Tibial nerve (tissue), 4 donors: ENCODE measurements around the gene NUCB2. TPM values are rescaled to one million over a fixed set of nuclear protein-coding genes. Genes with fewer than 3 reads are reported as not detected.
"Not testable (repeated sequence)": the region's sequence is repeated elsewhere in the genome, so short reads cannot be mapped to it uniquely, and the experiment has no call there.

ENCODE experiments used
- DNase-seq, 2 donors: peaks; one replicate each; pipeline ENCODE4 v3.0.0-alpha.2; 2019; ENCODE audit warnings: low spot score in 2 of 2
- H3K27ac ChIP-seq, 4 donors: fragments of 200-600 bp; sonication (generic) in 3 of 4; one replicate each; pipeline ENCODE4 v1.5.1; 2017 to 2019; ENCODE audit warnings: mild to moderate bottlenecking in 1 of 4
- H3K27me3 ChIP-seq, 2 donors: fragments of 200-600 bp; sonication (generic) in 1 of 2; one replicate each; pipeline versions ENCODE4 v1.5.1 to v1.6.0; 2017 to 2019
- H3K36me3 ChIP-seq, 3 donors: fragments of 200-600 bp; sonication (generic); one replicate each; pipeline ENCODE4 v1.5.1; 2018 to 2019
- H3K4me1 ChIP-seq, 4 donors: fragments of 200-600 bp; sonication (generic) in 3 of 4; one replicate each; pipeline ENCODE4 v1.5.1; 2017 to 2019
- H3K4me3 ChIP-seq, 4 donors: fragments of 200-600 bp; sonication (generic) in 3 of 4; one replicate each; pipeline ENCODE4 v1.5.1; 2017 to 2019; ENCODE audit warnings: mild to moderate bottlenecking in 1 of 4, moderate library complexity in 1 of 4
- H3K9me3 ChIP-seq, 4 donors: fragments of 200-600 bp; sonication (generic) in 3 of 4; one replicate each; pipeline ENCODE4 v1.5.1; 2017 to 2019
- EP300 ChIP-seq, 2 donors: sonication (generic); formaldehyde crosslinking; IDR thresholded peaks; one replicate each; pipeline ENCODE4 v1.6.1; 2017; ENCODE audit warnings: antibody characterized with exemption in 2 of 2, mild to moderate bottlenecking in 1 of 2
- POLR2A ChIP-seq, 2 donors: fragments of 450-650 bp; IDR thresholded peaks; one replicate each; pipeline ENCODE4 v1.6.1; 2017; ENCODE audit warnings: antibody characterized with exemption in 2 of 2, mild to moderate bottlenecking in 2 of 2, moderate library complexity in 2 of 2
- WGBS, 2 donors: methylation state at CpG; one replicate each; pipeline ENCODE4 v1.1.5; 2018; 5-methylcytosine and 5-hydroxymethylcytosine counted together
- total RNA-seq, 4 donors: library from RNA; depleted of rRNA; stranded (reverse); fragments of >200 nt; gene quantifications; one replicate each; pipeline ENCODE4 v1.1.0, GENCODE V29; 2016
- TF ChIP-seq, protein P1 (sequence below), 5 experiments: fragments of 200-600 bp in 3 of 5; fragments of 450-650 bp in 2 of 5; sonication (generic) in 3 of 5; IDR thresholded peaks; one replicate each; pipeline ENCODE4 v1.5.1; 2016 to 2019; ENCODE audit warnings: antibody characterized with exemption in 5 of 5, mild to moderate bottlenecking in 3 of 5, moderate library complexity in 2 of 5

NUCB2 gene
- total RNA-seq, 4 donors from 2014 or later: 29.1 to 45.4 (median 36.0) TPM

DNA sequence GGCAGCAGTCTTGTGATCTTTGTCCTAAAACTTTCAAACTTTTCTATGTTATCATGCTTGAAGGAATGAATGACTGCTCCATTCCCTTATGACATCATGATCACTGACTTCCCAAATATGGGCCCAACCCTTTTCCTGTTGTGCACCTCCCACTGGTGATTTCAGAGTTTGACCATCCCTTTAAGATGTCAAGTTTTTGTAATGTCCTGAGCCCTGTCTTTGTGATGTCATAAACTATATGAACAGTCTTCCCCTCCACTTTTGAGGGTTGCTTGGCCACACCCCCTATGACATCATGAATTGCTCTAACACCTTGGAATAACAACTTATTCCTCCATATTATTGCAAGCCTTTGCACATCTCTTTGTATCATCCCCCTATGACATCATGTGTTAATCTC, 16.5 kb upstream of the NUCB2 start:
- Histone ChIP-seq H3K9me3 (no peaks in the 10 kb centered on the region), H3K4me1 (no peaks in the 10 kb centered on the region), H3K27me3 (no peaks in the 10 kb centered on the region), H3K4me3 (no peak overlapping the region), H3K27ac (no peak overlapping the region), H3K36me3 (no peaks in the 10 kb centered on the region)
- TF ChIP-seq EP300 (IDR thresholded peaks at IDR 0.05) (no peak), POLR2A (IDR thresholded peaks at IDR 0.05) (no peak)
- TF ChIP-seq, protein P1, sequence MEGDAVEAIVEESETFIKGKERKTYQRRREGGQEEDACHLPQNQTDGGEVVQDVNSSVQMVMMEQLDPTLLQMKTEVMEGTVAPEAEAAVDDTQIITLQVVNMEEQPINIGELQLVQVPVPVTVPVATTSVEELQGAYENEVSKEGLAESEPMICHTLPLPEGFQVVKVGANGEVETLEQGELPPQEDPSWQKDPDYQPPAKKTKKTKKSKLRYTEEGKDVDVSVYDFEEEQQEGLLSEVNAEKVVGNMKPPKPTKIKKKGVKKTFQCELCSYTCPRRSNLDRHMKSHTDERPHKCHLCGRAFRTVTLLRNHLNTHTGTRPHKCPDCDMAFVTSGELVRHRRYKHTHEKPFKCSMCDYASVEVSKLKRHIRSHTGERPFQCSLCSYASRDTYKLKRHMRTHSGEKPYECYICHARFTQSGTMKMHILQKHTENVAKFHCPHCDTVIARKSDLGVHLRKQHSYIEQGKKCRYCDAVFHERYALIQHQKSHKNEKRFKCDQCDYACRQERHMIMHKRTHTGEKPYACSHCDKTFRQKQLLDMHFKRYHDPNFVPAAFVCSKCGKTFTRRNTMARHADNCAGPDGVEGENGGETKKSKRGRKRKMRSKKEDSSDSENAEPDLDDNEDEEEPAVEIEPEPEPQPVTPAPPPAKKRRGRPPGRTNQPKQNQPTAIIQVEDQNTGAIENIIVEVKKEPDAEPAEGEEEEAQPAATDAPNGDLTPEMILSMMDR (IDR thresholded peaks at IDR 0.05): no peak
- DNase-seq: no peak

DNA sequence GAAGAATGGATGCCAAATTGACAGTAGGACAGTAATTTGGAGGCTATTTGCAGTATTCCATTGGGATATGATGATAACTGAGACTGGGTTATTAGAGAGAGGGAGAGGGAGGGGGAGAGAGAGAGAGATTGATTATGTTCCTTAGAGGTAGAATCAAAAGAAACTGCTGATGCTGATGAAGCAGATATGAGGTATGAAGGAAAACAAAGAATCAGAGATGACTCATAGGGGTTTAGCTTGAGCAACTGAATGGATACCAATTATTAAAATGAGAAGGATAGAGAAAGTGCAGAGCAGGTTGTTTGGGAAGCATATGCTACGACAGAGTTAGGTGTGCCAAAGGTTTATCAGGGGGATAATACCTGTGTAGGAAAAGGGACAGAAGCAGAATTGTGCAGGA, 12.8 kb upstream of the NUCB2 start:
- H3K4me3 ChIP-seq: no peak overlapping the region
- no peaks in the 10 kb centered on the region for H3K4me1 ChIP-seq
- WGBS, 2 donors: 66 to 83% methylated on average over 1 of the region's 1 CpG
- H3K27ac ChIP-seq: no peak overlapping the region
- no peak for DNase-seq
- no peaks in the 10 kb centered on the region for H3K36me3 ChIP-seq
- H3K9me3 ChIP-seq: no peaks in the 10 kb centered on the region
- TF ChIP-seq EP300 (IDR thresholded peaks at IDR 0.05) (no peak), POLR2A (IDR thresholded peaks at IDR 0.05) (no peak)
- TF ChIP-seq, protein P1 (IDR thresholded peaks at IDR 0.05): no peak
- H3K27me3 ChIP-seq: no peaks in the 10 kb centered on the region

DNA sequence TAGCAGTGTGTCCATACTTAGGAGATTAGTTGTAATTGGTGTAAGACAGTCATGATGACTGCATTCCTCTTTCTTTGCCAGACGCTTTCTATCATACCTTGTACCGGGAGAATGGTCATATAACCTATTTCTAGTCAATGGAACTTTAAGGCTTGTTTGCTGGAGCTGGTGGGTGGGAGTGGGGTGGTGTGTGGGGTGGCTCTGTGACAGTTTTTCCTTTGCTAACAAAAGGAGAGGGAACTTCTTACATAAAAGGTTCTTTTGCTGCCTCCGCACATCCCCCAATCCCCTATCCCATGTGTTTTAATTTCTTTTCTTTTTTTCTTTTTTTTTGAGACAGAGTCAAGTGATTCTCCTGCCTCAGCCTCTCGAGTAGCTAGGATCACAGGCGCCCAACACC, 9.8 kb upstream of the NUCB2 start:
- Histone ChIP-seq H3K36me3 (no peaks in the 10 kb centered on the region), H3K27me3 (no peaks in the 10 kb centered on the region), H3K9me3 (no peaks in the 10 kb centered on the region), H3K4me3 (no peak overlapping the region), H3K4me1 (no peaks in the 10 kb centered on the region), H3K27ac (no peak overlapping the region)
- WGBS, 2 donors: 79 to 80% methylated on average over 5 of the region's 5 CpGs
- TF ChIP-seq, protein P1 (IDR thresholded peaks at IDR 0.05): no peak
- no peak for TF ChIP-seq POLR2A (IDR thresholded peaks at IDR 0.05)
- no peak for TF ChIP-seq EP300 (IDR thresholded peaks at IDR 0.05)
- no peak for DNase-seq

DNA sequence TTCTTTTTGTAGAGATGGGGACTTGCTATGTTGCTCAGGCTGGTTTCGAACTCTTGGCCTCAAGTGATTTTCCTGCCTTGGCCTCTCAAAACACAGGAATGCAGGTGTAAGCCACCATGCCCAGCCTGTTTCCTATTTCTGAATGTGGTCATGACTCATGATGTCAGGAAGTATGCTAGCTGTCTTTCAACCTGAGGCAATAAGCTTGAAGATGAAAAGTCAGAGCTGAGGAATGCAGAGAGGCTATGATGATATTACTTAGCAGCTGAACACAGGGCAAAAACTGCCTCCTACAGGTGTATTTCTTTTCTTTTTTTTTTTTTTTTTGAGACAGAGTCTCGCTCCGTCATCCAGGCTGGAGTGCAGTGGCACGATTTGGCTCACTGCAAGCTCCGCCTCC, 9.0 kb upstream of the NUCB2 start:
- Histone ChIP-seq H3K9me3 (no peaks in the 10 kb centered on the region), H3K27ac (no peak overlapping the region), H3K4me3 (no peak overlapping the region), H3K36me3 (no peaks in the 10 kb centered on the region), H3K4me1 (no peaks in the 10 kb centered on the region), H3K27me3 (no peaks in the 10 kb centered on the region)
- TF ChIP-seq POLR2A (IDR thresholded peaks at IDR 0.05): no peak
- TF ChIP-seq EP300 (IDR thresholded peaks at IDR 0.05): no peak
- TF ChIP-seq, protein P1 (IDR thresholded peaks at IDR 0.05): no peak
- no peak for DNase-seq
- WGBS, 2 donors: 89 to 94% methylated on average over 5 of the region's 5 CpGs

DNA sequence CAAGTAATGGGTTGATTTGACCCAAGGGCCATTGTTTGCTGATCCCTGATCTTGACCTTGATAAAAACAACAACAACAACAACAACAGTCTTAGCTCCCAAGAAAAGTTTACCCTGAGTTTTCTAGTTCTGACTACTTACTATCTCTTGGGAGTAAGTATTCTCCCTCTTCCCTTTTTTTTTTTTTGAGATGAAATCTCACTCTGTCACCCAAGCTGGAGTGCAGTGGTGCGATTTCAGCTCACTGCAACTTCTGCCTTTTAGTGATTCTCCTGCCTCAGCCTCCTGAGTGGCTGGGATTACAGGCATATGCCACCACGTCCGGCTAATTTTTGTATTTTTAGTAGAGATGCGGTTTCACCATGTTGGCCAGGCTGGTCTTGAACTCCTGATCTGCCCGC, 8.0 kb upstream of the NUCB2 start:
- H3K27ac ChIP-seq, H3K36me3 ChIP-seq, H3K4me3 ChIP-seq, DNase-seq, H3K9me3 ChIP-seq, H3K4me1 ChIP-seq, H3K27me3 ChIP-seq: not testable (repeated sequence)
- WGBS, 2 donors: 89 to 91% methylated on average over 5 of the region's 5 CpGs

DNA sequence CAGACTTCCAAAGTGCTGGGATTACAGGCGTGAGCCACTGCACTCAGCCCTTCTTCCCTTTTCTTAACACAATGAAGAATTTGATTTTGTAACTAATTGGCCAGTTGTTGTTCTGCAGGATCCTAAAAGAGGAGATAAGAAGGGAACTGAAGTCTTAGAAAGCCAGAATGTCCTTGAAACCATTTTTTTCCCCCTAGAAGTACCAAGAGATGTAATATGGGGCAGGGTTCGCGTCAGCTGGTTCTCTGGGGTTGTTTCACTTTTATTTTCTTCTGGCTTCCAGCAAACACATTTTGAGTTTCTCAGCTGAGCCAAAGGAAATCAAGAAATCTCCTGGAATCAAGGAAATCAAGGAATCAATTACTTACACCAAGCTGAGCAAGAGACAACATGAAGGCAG, 7.6 kb upstream of the NUCB2 start:
- Histone ChIP-seq H3K4me1 (no peaks in the 10 kb centered on the region), H3K27ac (no peak overlapping the region), H3K4me3 (no peak overlapping the region), H3K9me3 (no peaks in the 10 kb centered on the region), H3K27me3 (no peaks in the 10 kb centered on the region), H3K36me3 (no peaks in the 10 kb centered on the region)
- no peak for DNase-seq
- TF ChIP-seq POLR2A (IDR thresholded peaks at IDR 0.05) (no peak), EP300 (IDR thresholded peaks at IDR 0.05) (no peak)
- TF ChIP-seq, protein P1 (IDR thresholded peaks at IDR 0.05): no peak
- 79 to 81% methylated on average over 3 of the region's 3 CpGs for WGBS, 2 donors
